Neural cell (in vitro differentiated cells): ENCODE results near the gene WWC1. TPM values are rescaled to one million over a fixed set of nuclear protein-coding genes. Genes with fewer than 3 reads are reported as not detected.

ENCODE experiments used
- H2AFZ ChIP-seq: fragments of 200-600, 300-800 bp; sonication (generic), shearing (Covaris generic); 2 replicates; pipeline ENCODE4 v1.6.0; 2014; ENCODE audit warnings: low read depth, mild to moderate bottlenecking, antibody characterized with exemption, low read length, moderate library complexity
- H3F3A ChIP-seq: fragments of 200-600 bp; shearing (Covaris generic); 2 replicates; pipeline ENCODE4 v1.6.1; 2016; ENCODE audit warnings: mild to moderate bottlenecking, moderate library complexity, mixed read lengths, antibody characterized with exemption, low read length; ENCODE audit not compliant: insufficient read depth, poor library complexity, severe bottlenecking
- H3K27ac ChIP-seq: fragments of 200-600, 300-800 bp; sonication (generic), shearing (Covaris generic); 2 replicates; pipeline ENCODE4 v1.5.1; 2014; ENCODE audit warnings: mild to moderate bottlenecking, low read length, moderate library complexity
- H3K27me3 ChIP-seq: fragments of 300-800, 200-600 bp; sonication (generic), shearing (Covaris generic); 2 replicates; pipeline ENCODE4 v1.6.0; 2014; ENCODE audit warnings: mild to moderate bottlenecking, low read depth, low read length, moderate library complexity; ENCODE audit not compliant: insufficient read depth
- H3K36me3 ChIP-seq: fragments of 300-800, 200-600 bp; sonication (generic), shearing (Covaris generic); 2 replicates; pipeline ENCODE4 v1.5.1; 2014; ENCODE audit warnings: mild to moderate bottlenecking, antibody characterized with exemption, low read length, moderate library complexity; ENCODE audit not compliant: insufficient read depth
- H3K4me2 ChIP-seq: fragments of 300-800, 200-600 bp; sonication (generic), shearing (Covaris generic); 2 replicates; pipeline ENCODE4 v1.6.0; 2014; ENCODE audit warnings: mild to moderate bottlenecking, low read length
- H3K4me3 ChIP-seq: fragments of 300-800, 200-600 bp; sonication (generic), shearing (Covaris generic); 2 replicates; pipeline ENCODE4 v1.5.1; 2014; ENCODE audit warnings: mild to moderate bottlenecking, low read length, moderate library complexity
- H3K79me2 ChIP-seq: fragments of 200-600 bp; shearing (Covaris generic); replicated peaks from 2 replicates; pipeline ENCODE4 v1.6.0; 2014; ENCODE audit warnings: mild to moderate bottlenecking, low read length, moderate library complexity; ENCODE audit not compliant: insufficient read depth
- H3K9ac ChIP-seq: fragments of 300-800, 200-600 bp; sonication (generic), shearing (Covaris generic); 2 replicates; pipeline ENCODE4 v1.6.1; 2016; ENCODE audit warnings: mild to moderate bottlenecking, low read length, mixed read lengths
- H3K9me2 ChIP-seq: fragments of 200-600 bp; shearing (Covaris generic); 2 replicates; pipeline ENCODE4 v1.6.1; 2016; ENCODE audit warnings: mild to moderate bottlenecking, low read length, mixed read lengths; ENCODE audit not compliant: insufficient read depth
- H3K9me3 ChIP-seq: fragments of 200-600, 300-800 bp; sonication (generic), shearing (Covaris generic); 2 replicates; pipeline ENCODE4 v1.6.1; 2016; ENCODE audit warnings: mild to moderate bottlenecking, mixed run types, low read length, moderate library complexity, mixed read lengths
- H4K20me1 ChIP-seq: fragments of 200-600 bp; shearing (Covaris generic); 2 replicates; pipeline ENCODE4 v1.6.1; 2016; ENCODE audit warnings: mild to moderate bottlenecking, mixed run types; ENCODE audit not compliant: insufficient read depth
- CTCF ChIP-seq: fragments of 450-650 bp; IDR thresholded peaks from 2 replicates; pipeline ENCODE4 v1.5.1; 2014; ENCODE audit warnings: antibody characterized with exemption, mild to moderate bottlenecking, moderate library complexity; ENCODE audit not compliant: poor library complexity, severe bottlenecking
- EP300 ChIP-seq: fragments of 450-650 bp; conservative IDR thresholded peaks from 2 replicates; pipeline ENCODE4 v1.6.1; 2014; ENCODE audit warnings: antibody characterized with exemption, mild to moderate bottlenecking, moderate library complexity; ENCODE audit not compliant: poor library complexity, severe bottlenecking
- EZH2 ChIP-seq: fragments of 200-600, 300-800 bp; shearing (Covaris generic), sonication (generic); IDR thresholded peaks from 2 replicates; pipeline ENCODE4 v1.6.1; 2014; ENCODE audit warnings: antibody characterized with exemption, low read length, borderline replicate concordance, mild to moderate bottlenecking; ENCODE audit not compliant: insufficient read depth, poor library complexity, severe bottlenecking
- MXI1 ChIP-seq: fragments of 450-650 bp; conservative IDR thresholded peaks from 2 replicates; pipeline ENCODE4 v1.6.1; 2014; ENCODE audit warnings: antibody characterized with exemption, mild to moderate bottlenecking; ENCODE audit not compliant: poor library complexity, severe bottlenecking
- POLR2AphosphoS5 ChIP-seq: IDR thresholded peaks from 2 replicates; pipeline ENCODE4 v1.6.1; 2012
- RAD21 ChIP-seq: fragments of 450-650 bp; conservative IDR thresholded peaks from 2 replicates; pipeline ENCODE4 v1.6.1; 2014; ENCODE audit warnings: antibody characterized with exemption, mild to moderate bottlenecking, moderate library complexity
- REST ChIP-seq: IDR thresholded peaks from 2 replicates; pipeline ENCODE4 v1.6.1; 2012; ENCODE audit warnings: borderline replicate concordance
- SMC3 ChIP-seq: fragments of 450-650 bp; conservative IDR thresholded peaks from 2 replicates; pipeline ENCODE4 v1.6.1; 2014; ENCODE audit warnings: antibody characterized with exemption, mild to moderate bottlenecking, moderate library complexity; ENCODE audit not compliant: poor library complexity
- TAF1 ChIP-seq: IDR thresholded peaks from 2 replicates; pipeline ENCODE4 v1.6.1; 2012; ENCODE audit warnings: low read depth
- polyA plus RNA-seq: library from polyadenylated mRNA; depleted of rRNA; stranded (reverse); fragments of >200 nt; gene quantifications from 2 replicates; pipeline ENCODE4 v1.2.3, GENCODE V29; 2014

The WWC1 gene
- polyA plus RNA-seq, 1 donor from 2014 or later = 0.97 TPM

GRCh38 chr5:168295574-168296201 is 4.2 kb downstream of the WWC1 start:
- Histone ChIP-seq H3K4me2 (no peak overlapping the region), H3F3A (no peaks in the 10 kb centered on the region), H2AFZ (no peak overlapping the region), H3K27me3 (peaks cover 13% of the 10 kb centered on the region), H3K4me3 (no peak overlapping the region), H3K79me2 (no peaks in the 10 kb centered on the region), H3K36me3 (no peaks in the 10 kb centered on the region), H3K9me2 (no peaks in the 10 kb centered on the region), H4K20me1 (no peaks in the 10 kb centered on the region), H3K9me3 (no peaks in the 10 kb centered on the region), H3K27ac (no peak overlapping the region), H3K9ac (no peak overlapping the region)
- TF ChIP-seq EZH2 (no peak), TAF1 (no peak), POLR2AphosphoS5 (no peak), REST (no peak), MXI1 (no peak), SMC3 (no peak), RAD21 (no peak), CTCF (no peak), EP300 (no peak)

GRCh38 chr5:168296682-168297081 is 5.2 kb downstream of the WWC1 start:
- Histone ChIP-seq H3K9me2 (no peaks in the 10 kb centered on the region), H2AFZ (no peak overlapping the region), H3K36me3 (no peaks in the 10 kb centered on the region), H3K9me3 (no peaks in the 10 kb centered on the region), H3F3A (no peaks in the 10 kb centered on the region), H3K9ac (no peak overlapping the region), H3K4me2 (no peak overlapping the region), H4K20me1 (no peaks in the 10 kb centered on the region), H3K4me3 (no peak overlapping the region), H3K27ac (no peak overlapping the region), H3K27me3 (peaks cover 10% of the 10 kb centered on the region), H3K79me2 (no peaks in the 10 kb centered on the region)
- no peak for TF ChIP-seq MXI1
- no peak for TF ChIP-seq EZH2
- no peak for TF ChIP-seq EP300
- no peak for TF ChIP-seq REST
- no peak for TF ChIP-seq TAF1
- no peak for TF ChIP-seq RAD21
- TF ChIP-seq POLR2AphosphoS5 = no peak
- TF ChIP-seq CTCF = no peak
- TF ChIP-seq SMC3 = no peak
